ENCODE measurements around the gene HOXA2. TPM values are rescaled to one million over a fixed set of nuclear protein-coding genes. Genes with fewer than 3 reads are reported as not detected.

The HOXA2 gene
- total RNA-seq, 4 donors from 2014 or later: 0.27 to 3.6 (median 1.5) TPM

DNA sequence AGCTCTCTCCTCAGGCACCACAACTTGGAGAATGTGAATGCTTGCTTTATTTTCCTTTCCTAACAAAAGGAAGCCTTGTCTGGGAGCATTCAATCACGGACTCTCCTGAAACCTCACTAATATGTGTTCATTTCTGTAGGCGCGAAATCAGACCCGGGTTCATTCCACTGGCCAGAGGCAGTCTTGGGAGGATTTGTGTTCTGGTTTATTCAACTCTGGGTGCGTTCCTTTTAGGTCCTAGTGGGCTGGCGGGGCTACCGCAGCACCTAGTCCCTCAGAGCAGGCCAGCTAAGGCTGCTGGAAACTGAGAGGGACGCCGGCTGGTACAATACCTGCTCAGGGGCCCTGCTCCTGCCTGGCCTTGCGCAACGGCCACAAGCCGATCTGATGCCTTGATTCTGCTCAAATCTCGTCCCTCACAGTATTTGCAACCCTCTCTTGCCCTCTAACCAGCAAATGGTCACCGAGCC is 20.6 kb upstream of the HOXA2 start:
- Histone ChIP-seq H3K27ac (peak overlapping the region; percentile 86 to 99 (median 93)), H3K36me3 (no peaks in the 10 kb centered on the region), H3K9me3 (no peaks in the 10 kb centered on the region), H3K27me3 (no peaks in the 10 kb centered on the region), H3K4me3 (peak overlapping the region; percentile 31 to 91 (median 50)), H3K4me1 (peaks cover 26 to 100% (median 64%) of the 10 kb centered on the region in 3 donors)
- no peak for TF ChIP-seq CTCF (IDR thresholded peaks at IDR 0.05)
- no peak for TF ChIP-seq POLR2A (IDR thresholded peaks at IDR 0.05)
- 25 to 28% methylated on average over 4 to 12 of the region's 14 CpGs for WGBS, 2 donors
- intact Hi-C loops (cut with DNase I): no loop called here
- no peak for DNase-seq

DNA sequence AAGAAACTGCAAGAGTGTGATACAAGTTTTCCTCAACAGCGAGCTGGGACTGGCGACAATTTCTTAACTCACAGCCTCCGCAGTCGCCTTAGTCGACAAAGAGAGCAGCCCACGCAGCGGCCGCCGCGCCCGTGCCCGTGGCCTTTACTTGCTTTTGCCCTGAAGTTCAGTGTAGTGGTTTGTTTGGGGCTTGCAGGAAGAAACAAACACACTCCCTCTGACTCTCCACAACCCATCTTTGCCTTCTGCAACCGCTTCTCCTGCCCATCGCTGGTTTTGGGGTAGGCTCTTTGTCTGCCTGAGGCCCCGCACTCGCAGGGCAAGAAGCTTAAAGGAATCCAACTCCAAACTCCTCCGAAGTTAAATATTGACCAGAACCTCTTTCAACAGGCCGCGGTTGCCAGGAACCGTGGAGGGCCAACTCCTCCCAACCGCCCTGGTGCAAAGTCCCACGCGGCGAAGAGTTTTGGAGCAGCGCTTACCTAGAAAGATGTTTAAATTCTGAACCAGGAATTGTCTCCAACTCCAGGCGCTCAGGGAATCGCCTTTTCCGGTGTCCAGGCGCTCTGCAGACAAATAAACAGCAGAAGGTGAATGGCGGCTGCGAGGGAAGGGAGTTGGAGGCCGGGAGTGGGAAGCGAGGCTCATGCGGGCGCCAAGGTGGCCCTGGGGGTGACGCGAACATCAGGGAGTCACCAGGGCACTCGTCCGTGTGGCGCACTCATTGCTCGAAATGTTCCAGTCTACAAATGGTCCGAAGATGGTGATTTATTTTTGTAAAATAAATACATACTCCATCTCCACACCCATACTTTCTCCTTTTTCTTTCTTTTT is 19.8 kb upstream of the HOXA2 start:
- H3K27ac ChIP-seq: peak overlapping the region; percentile 86 to 99 (median 93)
- H3K9me3 ChIP-seq: no peaks in the 10 kb centered on the region
- intact Hi-C loops (cut with DNase I): no loop called here
- no peaks in the 10 kb centered on the region for H3K27me3 ChIP-seq
- peaks cover 33 to 100% (median 62%) of the 10 kb centered on the region in 3 donors for H3K4me1 ChIP-seq
- H3K36me3 ChIP-seq: no peaks in the 10 kb centered on the region
- H3K4me3 ChIP-seq: peak overlapping the region; percentile 31 to 91 (median 50)
- WGBS, 2 donors: 29% methylated on average over 34 to 38 of the region's 42 CpGs
- TF ChIP-seq POLR2A (IDR thresholded peaks at IDR 0.05): no peak
- TF ChIP-seq CTCF (IDR thresholded peaks at IDR 0.05): no peak
- no peak for DNase-seq

DNA sequence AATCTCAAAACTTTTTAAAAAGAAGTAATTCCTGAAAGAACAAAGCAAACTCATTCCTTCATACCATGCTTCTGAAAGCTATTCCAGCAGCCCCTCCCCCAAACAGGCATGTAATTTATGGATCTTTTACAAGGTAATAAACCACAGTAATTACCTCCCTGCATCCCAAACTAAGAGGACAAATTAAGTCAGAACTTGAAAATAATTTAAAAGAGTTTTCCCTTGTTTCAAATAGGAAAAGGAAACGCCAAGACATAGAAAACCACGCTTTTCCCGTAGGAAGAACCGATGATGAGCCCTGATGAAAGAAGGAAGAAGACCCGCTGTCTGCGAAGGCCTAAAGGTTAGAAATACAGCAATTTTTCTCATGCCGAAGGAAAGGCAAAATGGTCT is 19.2 kb upstream of the HOXA2 start:
- DNase-seq: no peak
- TF ChIP-seq CTCF (IDR thresholded peaks at IDR 0.05): no peak
- TF ChIP-seq POLR2A (IDR thresholded peaks at IDR 0.05): no peak
- Histone ChIP-seq H3K9me3 (no peaks in the 10 kb centered on the region), H3K4me3 (peak overlapping the region; percentile 31 to 91 (median 50)), H3K27me3 (no peaks in the 10 kb centered on the region), H3K4me1 (peaks cover 33 to 100% (median 62%) of the 10 kb centered on the region in 3 donors), H3K27ac (peak overlapping the region; percentile 86 to 99 (median 93)), H3K36me3 (no peaks in the 10 kb centered on the region)
- WGBS, 2 donors: 27 to 28% methylated on average over 7 of the region's 7 CpGs
- intact Hi-C loops (cut with DNase I): no loop called here

GRCh38 chr7:27119412-27119911 is 17.0 kb upstream of the HOXA2 start:
- 14 to 36% methylated on average over 1 of the region's 1 CpG for WGBS, 2 donors
- Histone ChIP-seq H3K27me3 (no peaks in the 10 kb centered on the region), H3K4me3 (peak overlapping the region in 2 of 4 donors; percentile 70 to 91), H3K4me1 (peaks cover 28 to 86% (median 42%) of the 10 kb centered on the region in 3 donors), H3K9me3 (no peaks in the 10 kb centered on the region), H3K27ac (peak overlapping the region; percentile 86 to 99 (median 93)), H3K36me3 (no peaks in the 10 kb centered on the region)
- TF ChIP-seq POLR2A (IDR thresholded peaks at IDR 0.05): no peak
- TF ChIP-seq CTCF (IDR thresholded peaks at IDR 0.05): no peak
- intact Hi-C loops (cut with DNase I): no loop called here
- no peak for DNase-seq

DNA sequence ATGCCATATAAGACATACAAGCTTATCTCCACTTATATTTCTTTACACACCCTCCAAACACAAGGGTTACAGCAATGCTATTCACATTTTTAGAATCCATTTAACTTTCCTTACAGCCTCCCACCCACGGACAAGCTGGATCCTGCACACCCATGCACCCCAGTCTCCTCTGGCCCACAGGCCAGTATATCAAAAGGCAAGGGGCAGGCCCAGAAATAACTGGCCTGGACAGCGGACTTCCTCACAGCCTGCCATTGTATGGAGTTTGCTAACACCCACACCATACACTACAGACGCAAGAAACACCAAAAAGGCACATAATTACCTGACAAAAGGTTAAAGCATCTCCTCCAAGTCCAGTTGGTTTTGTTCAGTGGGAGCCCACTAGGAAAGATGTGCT is 16.1 kb upstream of the HOXA2 start:
- 41 to 48% methylated on average over 2 to 3 of the region's 3 CpGs for WGBS, 2 donors
- no peaks in the 10 kb centered on the region for H3K27me3 ChIP-seq
- TF ChIP-seq CTCF (IDR thresholded peaks at IDR 0.05): no peak
- TF ChIP-seq POLR2A (IDR thresholded peaks at IDR 0.05): no peak
- H3K9me3 ChIP-seq: no peaks in the 10 kb centered on the region
- no peak for DNase-seq
- H3K36me3 ChIP-seq: no peaks in the 10 kb centered on the region
- peak overlapping the region; percentile 70 to 91 (median 78) for H3K4me3 ChIP-seq
- peaks cover 28 to 77% (median 37%) of the 10 kb centered on the region in 3 donors for H3K4me1 ChIP-seq
- intact Hi-C loops (cut with DNase I): no loop called here
- H3K27ac ChIP-seq: peak overlapping the region; percentile 96 to 99 (median 99)
